Neuronal stem cell (in vitro differentiated cells): Measurements from ENCODE around the gene KCNIP4.

Source experiments
- DNase-seq: peaks from one replicate; pipeline ENCODE4 v3.0.0-alpha.2; 2013; ENCODE audit warnings: low spot score
- H2AFZ ChIP-seq: one replicate; pipeline ENCODE4 v1.6.1; 2013; ENCODE audit warnings: mild to moderate bottlenecking, low read length, inconsistent platforms
- H2AK5ac ChIP-seq: 2 replicates; pipeline ENCODE4 v1.6.1; 2013; ENCODE audit warnings: low read depth, mild to moderate bottlenecking, inconsistent platforms, low read length, moderate library complexity, mixed read lengths
- H2BK120ac ChIP-seq: 2 replicates; pipeline ENCODE4 v1.6.1; 2013; ENCODE audit warnings: low read depth, mild to moderate bottlenecking, inconsistent platforms, low read length, moderate library complexity, mixed read lengths
- H2BK12ac ChIP-seq: one replicate; pipeline ENCODE4 v1.6.1; 2013; ENCODE audit warnings: low read length, inconsistent platforms
- H2BK15ac ChIP-seq: 2 replicates; pipeline ENCODE4 v1.6.1; 2013; ENCODE audit warnings: mild to moderate bottlenecking, low read length, inconsistent platforms, mixed read lengths
- H2BK5ac ChIP-seq: one replicate; pipeline ENCODE4 v1.6.1; 2013; ENCODE audit warnings: inconsistent platforms, mild to moderate bottlenecking, low read length, moderate library complexity
- H3K14ac ChIP-seq: one replicate; pipeline ENCODE4 v1.6.1; 2013; ENCODE audit warnings: low read length, inconsistent platforms
- H3K18ac ChIP-seq: 2 replicates; pipeline ENCODE4 v1.6.1; 2013; ENCODE audit warnings: low read length, inconsistent platforms
- H3K23ac ChIP-seq: 2 replicates; pipeline ENCODE4 v1.6.1; 2013; ENCODE audit warnings: low read depth, mild to moderate bottlenecking, mixed read lengths, low read length, inconsistent platforms; ENCODE audit not compliant: poor library complexity
- H3K27ac ChIP-seq: replicated peaks from 3 replicates; pipeline ENCODE4 v1.5.1; 2013; ENCODE audit warnings: low read length, inconsistent platforms
- H3K27me3 ChIP-seq, 3 experiments: 2 replicates each; pipeline ENCODE4 v1.6.1; 2013; ENCODE audit warnings: low read length in 3 of 3, mild to moderate bottlenecking in 2 of 3, inconsistent platforms in 1 of 3, low read depth in 1 of 3, mixed read lengths in 1 of 3, moderate library complexity in 1 of 3; ENCODE audit not compliant: control insufficient read depth in 3 of 3, insufficient read depth in 3 of 3
- H3K36me3 ChIP-seq, 2 donors: replicated peaks in 1 of 2; 2 replicates each; pipeline ENCODE4 v1.6.1; 2013; ENCODE audit warnings: low read length in 2 of 2; ENCODE audit not compliant: control insufficient read depth in 2 of 2, insufficient read depth in 2 of 2
- H3K4ac ChIP-seq: 2 replicates; pipeline ENCODE4 v1.6.1; 2013; ENCODE audit warnings: inconsistent platforms, mild to moderate bottlenecking, low read length, moderate library complexity
- H3K4me1 ChIP-seq, 2 donors: 1 replicate in 1 of 2; 2 replicates in 1 of 2; pipeline ENCODE4 v1.6.1; 2013; ENCODE audit warnings: low read length in 2 of 2, low read depth in 1 of 2; ENCODE audit not compliant: control insufficient read depth in 2 of 2, insufficient read depth in 1 of 2
- H3K4me2 ChIP-seq: one replicate; pipeline ENCODE4 v1.6.1; 2013; ENCODE audit warnings: mild to moderate bottlenecking, low read length, inconsistent platforms; ENCODE audit not compliant: insufficient read depth, poor library complexity, severe bottlenecking
- H3K4me3 ChIP-seq, 2 donors: 2 replicates each; pipeline ENCODE4 v1.5.1; 2013; ENCODE audit warnings: low read length in 2 of 2, mild to moderate bottlenecking in 2 of 2, inconsistent platforms in 1 of 2, moderate library complexity in 1 of 2
- H3K79me1 ChIP-seq: one replicate; pipeline ENCODE4 v1.6.1; 2013; ENCODE audit warnings: low read depth, mild to moderate bottlenecking, inconsistent platforms, low read length, moderate library complexity
- H3K9ac ChIP-seq: one replicate; pipeline ENCODE4 v1.6.1; 2013; ENCODE audit warnings: mild to moderate bottlenecking, low read depth, low read length, inconsistent platforms; ENCODE audit not compliant: poor library complexity
- H3K9me3 ChIP-seq, 2 donors: replicated peaks in 1 of 2; 2 replicates each; pipeline versions ENCODE3 to v1.6.1; 2013; ENCODE audit warnings: low read length in 2 of 2, mild to moderate bottlenecking in 2 of 2, inconsistent platforms in 1 of 2, low read depth in 1 of 2, mixed read lengths in 1 of 2, moderate library complexity in 1 of 2; ENCODE audit not compliant: control insufficient read depth in 2 of 2, insufficient read depth in 1 of 2
- H4K8ac ChIP-seq: one replicate; pipeline ENCODE4 v1.6.1; 2013; ENCODE audit warnings: low read depth, mild to moderate bottlenecking, inconsistent platforms, low read length, moderate library complexity
- H4K91ac ChIP-seq: one replicate; pipeline ENCODE4 v1.6.1; 2013; ENCODE audit warnings: low read length, low read depth, mild to moderate bottlenecking, inconsistent platforms; ENCODE audit not compliant: poor library complexity
- WGBS, 2 donors: extraction: QIAGEN DNeasy Blood & Tissue Kit; methylation state at CpG; one replicate each; pipeline ENCODE4 v1.1.7; 2013; ENCODE audit warnings: missing lambda C conversion rate in 2 of 2, mixed read lengths in 1 of 2; ENCODE audit not compliant: insufficient read length in 2 of 2, insufficient replicate concordance in 1 of 2; ENCODE audit errors: extremely low coverage in 2 of 2; 5-methylcytosine and 5-hydroxymethylcytosine counted together

Gene KCNIP4

GRCh38 chr4:20829617-20830357 is 1118.8 kb downstream of the KCNIP4 start:
- no peak overlapping the region for H2BK120ac ChIP-seq
- no peak overlapping the region for H2BK5ac ChIP-seq
- no peak overlapping the region for H3K4ac ChIP-seq
- H2AK5ac ChIP-seq, result no peak overlapping the region
- H2BK12ac ChIP-seq, result no peak overlapping the region
- H3K4me3 ChIP-seq, result no peak overlapping the region
- no peaks in the 10 kb centered on the region for H3K36me3 ChIP-seq
- no peaks in the 10 kb centered on the region for H3K9me3 ChIP-seq
- no peak overlapping the region for H3K18ac ChIP-seq
- no peak overlapping the region for H3K27ac ChIP-seq
- H2BK15ac ChIP-seq, result no peak overlapping the region
- H2AFZ ChIP-seq, result no peak overlapping the region
- no peak for DNase-seq
- no peaks in the 10 kb centered on the region for H3K27me3 ChIP-seq
- H3K9ac ChIP-seq, result no peak overlapping the region
- no CpG with 5 or more reads among the region's 5 CpGs for WGBS, 2 donors
- no peak overlapping the region for H3K14ac ChIP-seq
- H3K23ac ChIP-seq, result no peak overlapping the region
- no peak overlapping the region for H4K8ac ChIP-seq
- no peaks in the 10 kb centered on the region for H3K79me1 ChIP-seq
- peaks cover 0 to 1% of the 10 kb centered on the region in 2 donors for H3K4me1 ChIP-seq
- H4K91ac ChIP-seq, result no peak overlapping the region
- no peak overlapping the region for H3K4me2 ChIP-seq

GRCh38 chr4:20825505-20825904 is 1123.1 kb downstream of the KCNIP4 start:
- H3K23ac ChIP-seq, result no peak overlapping the region
- DNase-seq, result no peak
- no peak overlapping the region for H4K8ac ChIP-seq
- H3K27ac ChIP-seq, result no peak overlapping the region
- H3K4me2 ChIP-seq, result no peak overlapping the region
- H3K9ac ChIP-seq, result no peak overlapping the region
- no peak overlapping the region for H2AFZ ChIP-seq
- no peak overlapping the region for H3K4me3 ChIP-seq
- no peak overlapping the region for H4K91ac ChIP-seq
- no peak overlapping the region for H3K4ac ChIP-seq
- no peak overlapping the region for H2BK12ac ChIP-seq
- whole genome bisulfite sequencing, 2 donors, result no CpG with 5 or more reads among the region's 3 CpGs
- no peak overlapping the region for H2AK5ac ChIP-seq
- H3K14ac ChIP-seq, result no peak overlapping the region
- H2BK120ac ChIP-seq, result no peak overlapping the region
- H3K18ac ChIP-seq, result no peak overlapping the region
- no peak overlapping the region for H2BK15ac ChIP-seq
- H3K4me1 ChIP-seq, result no peaks in the 10 kb centered on the region
- H3K79me1 ChIP-seq, result no peaks in the 10 kb centered on the region
- no peak overlapping the region for H2BK5ac ChIP-seq
- H3K9me3 ChIP-seq, result no peaks in the 10 kb centered on the region
- no peaks in the 10 kb centered on the region for H3K27me3 ChIP-seq
- H3K36me3 ChIP-seq, result no peaks in the 10 kb centered on the region

DNA sequence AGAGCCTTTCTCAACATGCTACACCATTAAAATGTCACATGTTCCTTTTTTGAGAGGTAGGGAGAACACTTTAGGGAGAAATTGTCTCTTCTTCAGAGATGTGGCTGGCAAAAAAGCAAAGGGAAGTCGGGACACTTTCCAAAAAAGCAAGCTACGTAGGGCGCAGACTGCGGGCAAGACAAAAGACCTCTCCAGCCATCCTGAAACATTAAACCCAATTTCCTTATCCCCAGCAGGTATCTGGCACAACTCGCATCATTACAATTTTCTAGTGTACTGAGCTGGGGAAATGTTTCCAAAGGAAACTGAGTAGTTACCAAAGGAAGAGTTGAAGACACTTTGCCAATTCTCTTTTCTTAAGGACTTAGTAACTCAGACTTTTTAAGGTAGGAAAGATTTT is 1132.3 kb downstream of the KCNIP4 start:
- H2BK15ac ChIP-seq, result no peak overlapping the region
- no peak for DNase-seq
- H2BK12ac ChIP-seq, result no peak overlapping the region
- H3K4ac ChIP-seq, result no peak overlapping the region
- H3K4me2 ChIP-seq, result no peak overlapping the region
- no peaks in the 10 kb centered on the region for H3K27me3 ChIP-seq
- no peak overlapping the region for H3K18ac ChIP-seq
- no peak overlapping the region for H3K14ac ChIP-seq
- no peak overlapping the region for H3K4me3 ChIP-seq
- no peak overlapping the region for H3K23ac ChIP-seq
- no peak overlapping the region for H2BK5ac ChIP-seq
- H3K27ac ChIP-seq, result no peak overlapping the region
- WGBS, 2 donors, result no CpG with 5 or more reads among the region's 5 CpGs
- no peaks in the 10 kb centered on the region for H3K4me1 ChIP-seq
- H3K79me1 ChIP-seq, result no peaks in the 10 kb centered on the region
- no peak overlapping the region for H2AK5ac ChIP-seq
- no peak overlapping the region for H4K91ac ChIP-seq
- H3K36me3 ChIP-seq, result no peaks in the 10 kb centered on the region
- no peak overlapping the region for H2BK120ac ChIP-seq
- no peaks in the 10 kb centered on the region for H3K9me3 ChIP-seq
- no peak overlapping the region for H2AFZ ChIP-seq
- no peak overlapping the region for H3K9ac ChIP-seq
- H4K8ac ChIP-seq, result no peak overlapping the region

- Histone ChIP-seq H3K36me3 (no peaks in the 10 kb centered on the region), H4K91ac (no peak overlapping the region), H2AK5ac (no peak overlapping the region), H3K4me2 (no peak overlapping the region), H2BK120ac (no peak overlapping the region), H3K27me3 (no peaks in the 10 kb centered on the region), H3K9me3 (no peaks in the 10 kb centered on the region), H3K14ac (no peak overlapping the region), H2BK15ac (no peak overlapping the region), H4K8ac (no peak overlapping the region), H2BK5ac (no peak overlapping the region), H3K27ac (no peak overlapping the region), H3K79me1 (no peaks in the 10 kb centered on the region), H3K9ac (no peak overlapping the region), H3K4me3 (no peak overlapping the region), H3K4me1 (peaks cover 0 to 3% of the 10 kb centered on the region in 2 donors), H3K18ac (no peak overlapping the region), H3K23ac (no peak overlapping the region), H2BK12ac (no peak overlapping the region), H3K4ac (no peak overlapping the region), H2AFZ (no peak overlapping the region)
- no CpG with 5 or more reads among the region's 1 CpG for WGBS, 2 donors
- DNase-seq, result no peak
Observed at GRCh38 chr4:20813700-20814099, 1134.9 kb downstream of the KCNIP4 start.
